Mucosa of descending colon (tissue), 3 donors: Measurements from ENCODE around the gene TULP4. TPM values are rescaled to one million over a fixed set of nuclear protein-coding genes. Genes with fewer than 3 reads are reported as not detected.

Experiments
- ATAC-seq: fragments of 200-7000 bp; cut with Tn5 transposase; one replicate; pipeline ENCODE4 v1.9.1; 2020; ENCODE audit warnings: mild to moderate bottlenecking, moderate library complexity
- DNase-seq, 3 donors: peaks; one replicate each; pipeline ENCODE4 v3.0.0-alpha.2; 2020
- H3K36me3 ChIP-seq: fragments of 200-600 bp; one replicate; pipeline ENCODE4 v1.8.0; 2021; ENCODE audit warnings: low read depth, mild to moderate bottlenecking
- H3K4me1 ChIP-seq: fragments of 200-600 bp; one replicate; pipeline ENCODE4 v1.8.0; 2021; ENCODE audit warnings: low read depth, mild to moderate bottlenecking
- H3K4me3 ChIP-seq: fragments of 200-600 bp; one replicate; pipeline ENCODE4 v1.8.0; 2021; ENCODE audit warnings: mild to moderate bottlenecking
- H3K9me3 ChIP-seq: fragments of 200-600 bp; one replicate; pipeline ENCODE4 v1.8.0; 2021; ENCODE audit warnings: mild to moderate bottlenecking
- intact Hi-C, 2 donors: fragments of 100-400 bp; cut with DNase I in 1 of 2; cut with micrococcal nuclease in 1 of 2; formaldehyde crosslinking; loops; one replicate each; pipeline versions ENCODE4 v1.11.0 to v1.11.1; 2022; cut with DNase I, micrococcal nuclease
- total RNA-seq, 3 donors: library from RNA; stranded (reverse); fragmentation: NEBNext Ultra II Directional in 2 of 3; extraction: Animal tissue kit (Norgen Biotek cat#: 25700) in 2 of 3; gene quantifications; one replicate each; pipeline versions ENCODE4 v1.2.1 to v1.2.4, GENCODE V29; 2021 to 2023
- TF ChIP-seq, protein P1 (sequence below): fragments of 200-600 bp; IDR thresholded peaks from one replicate; pipeline ENCODE4 v1.8.0; 2022; ENCODE audit warnings: antibody characterized with exemption, mild to moderate bottlenecking
- donor health status: DM: no; HTN: no; CAD: no; lungs with moderate emphysema.
- donor health status: DM: no; HTN: no; CAD: no.
- donor health status: DM: no; HTN: yes; CAD: no.

TULP4 gene
- total RNA-seq, 3 donors from 2014 or later, result 70.4 to 122 (median 83.6) TPM

DNA sequence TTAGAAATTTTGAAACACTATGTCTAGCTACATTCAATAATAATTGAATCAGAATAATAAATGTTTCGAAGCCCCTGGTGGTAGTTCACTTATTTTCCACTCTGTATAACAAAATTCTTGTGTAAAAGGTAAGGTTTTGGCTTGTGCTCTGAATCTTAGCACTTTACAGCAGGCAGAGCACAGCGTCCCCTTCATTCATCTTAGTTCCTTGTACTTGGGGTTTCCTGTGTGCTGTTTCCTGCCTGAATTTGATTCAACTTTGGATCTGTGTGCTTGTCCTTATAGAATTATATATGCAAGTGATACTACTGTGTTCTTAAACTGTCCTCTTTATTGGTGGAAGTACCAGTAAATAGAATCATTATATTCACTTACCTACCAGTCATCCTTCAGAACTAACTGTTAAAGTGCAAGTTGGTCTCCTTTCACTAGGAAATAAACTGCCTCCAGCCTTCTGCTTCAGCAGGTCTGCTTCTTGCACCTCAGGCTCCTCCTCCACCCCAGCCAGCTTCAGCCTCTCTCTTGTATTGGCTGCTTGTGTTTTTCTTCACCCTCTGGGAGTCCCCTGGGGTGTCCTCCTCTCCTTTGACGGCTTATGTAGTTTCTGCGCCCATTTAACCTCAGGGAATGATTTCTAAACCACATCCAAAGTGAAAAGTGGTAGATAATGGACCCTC lies 28.8 kb upstream of the TULP4 start:
- no peak overlapping the region for H3K4me3 ChIP-seq
- TF ChIP-seq, protein P1, sequence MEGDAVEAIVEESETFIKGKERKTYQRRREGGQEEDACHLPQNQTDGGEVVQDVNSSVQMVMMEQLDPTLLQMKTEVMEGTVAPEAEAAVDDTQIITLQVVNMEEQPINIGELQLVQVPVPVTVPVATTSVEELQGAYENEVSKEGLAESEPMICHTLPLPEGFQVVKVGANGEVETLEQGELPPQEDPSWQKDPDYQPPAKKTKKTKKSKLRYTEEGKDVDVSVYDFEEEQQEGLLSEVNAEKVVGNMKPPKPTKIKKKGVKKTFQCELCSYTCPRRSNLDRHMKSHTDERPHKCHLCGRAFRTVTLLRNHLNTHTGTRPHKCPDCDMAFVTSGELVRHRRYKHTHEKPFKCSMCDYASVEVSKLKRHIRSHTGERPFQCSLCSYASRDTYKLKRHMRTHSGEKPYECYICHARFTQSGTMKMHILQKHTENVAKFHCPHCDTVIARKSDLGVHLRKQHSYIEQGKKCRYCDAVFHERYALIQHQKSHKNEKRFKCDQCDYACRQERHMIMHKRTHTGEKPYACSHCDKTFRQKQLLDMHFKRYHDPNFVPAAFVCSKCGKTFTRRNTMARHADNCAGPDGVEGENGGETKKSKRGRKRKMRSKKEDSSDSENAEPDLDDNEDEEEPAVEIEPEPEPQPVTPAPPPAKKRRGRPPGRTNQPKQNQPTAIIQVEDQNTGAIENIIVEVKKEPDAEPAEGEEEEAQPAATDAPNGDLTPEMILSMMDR, result no peak
- no peaks in the 10 kb centered on the region for H3K9me3 ChIP-seq
- H3K4me1 ChIP-seq, result peaks cover 18% of the 10 kb centered on the region
- ATAC-seq (no peak), DNase-seq (no peak)
- intact Hi-C loops, result no loop called here
- no peaks in the 10 kb centered on the region for H3K36me3 ChIP-seq

DNA sequence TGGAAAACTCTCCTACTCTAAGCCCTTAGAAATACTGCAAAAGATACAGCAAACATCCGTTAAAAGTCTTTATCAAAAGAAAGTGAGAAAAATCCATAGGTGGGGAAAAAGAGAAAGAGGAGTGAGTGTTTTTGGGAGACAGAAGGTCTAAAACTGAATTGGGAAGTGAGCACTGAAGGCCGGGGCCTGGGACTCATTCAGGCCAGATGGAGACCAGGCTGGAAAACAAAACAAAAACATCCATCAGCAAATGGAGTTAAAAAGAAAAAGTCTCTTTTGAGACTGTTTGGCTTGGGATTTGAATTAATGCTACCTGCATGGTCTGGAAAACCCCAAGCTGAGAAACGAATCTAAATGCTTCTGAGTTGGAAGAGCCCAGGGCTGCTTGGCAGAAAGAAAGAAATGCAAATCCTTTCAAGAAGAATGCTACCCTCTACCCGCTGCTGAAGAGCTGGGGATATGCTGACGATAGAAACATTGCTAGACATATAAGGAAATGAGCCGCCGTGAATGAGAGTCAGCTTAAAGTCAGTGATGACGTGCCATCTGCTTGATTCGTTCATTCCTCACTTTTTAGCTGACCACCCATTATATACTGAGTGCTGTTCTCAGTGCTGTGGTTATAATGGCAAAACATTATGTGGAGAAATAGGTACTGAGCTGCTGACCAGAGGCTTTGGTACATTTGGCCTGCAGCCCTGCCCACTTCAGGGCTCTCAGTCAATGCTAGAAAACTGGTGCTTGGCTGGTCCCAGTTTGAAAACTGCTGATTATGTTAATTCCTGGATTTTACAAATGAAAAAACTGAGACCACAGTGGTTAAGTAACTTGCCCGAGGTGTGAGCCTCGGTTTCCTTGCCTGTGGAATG lies 28.0 kb upstream of the TULP4 start:
- H3K9me3 ChIP-seq, result no peaks in the 10 kb centered on the region
- peak; percentile 45 for ATAC-seq

DNA sequence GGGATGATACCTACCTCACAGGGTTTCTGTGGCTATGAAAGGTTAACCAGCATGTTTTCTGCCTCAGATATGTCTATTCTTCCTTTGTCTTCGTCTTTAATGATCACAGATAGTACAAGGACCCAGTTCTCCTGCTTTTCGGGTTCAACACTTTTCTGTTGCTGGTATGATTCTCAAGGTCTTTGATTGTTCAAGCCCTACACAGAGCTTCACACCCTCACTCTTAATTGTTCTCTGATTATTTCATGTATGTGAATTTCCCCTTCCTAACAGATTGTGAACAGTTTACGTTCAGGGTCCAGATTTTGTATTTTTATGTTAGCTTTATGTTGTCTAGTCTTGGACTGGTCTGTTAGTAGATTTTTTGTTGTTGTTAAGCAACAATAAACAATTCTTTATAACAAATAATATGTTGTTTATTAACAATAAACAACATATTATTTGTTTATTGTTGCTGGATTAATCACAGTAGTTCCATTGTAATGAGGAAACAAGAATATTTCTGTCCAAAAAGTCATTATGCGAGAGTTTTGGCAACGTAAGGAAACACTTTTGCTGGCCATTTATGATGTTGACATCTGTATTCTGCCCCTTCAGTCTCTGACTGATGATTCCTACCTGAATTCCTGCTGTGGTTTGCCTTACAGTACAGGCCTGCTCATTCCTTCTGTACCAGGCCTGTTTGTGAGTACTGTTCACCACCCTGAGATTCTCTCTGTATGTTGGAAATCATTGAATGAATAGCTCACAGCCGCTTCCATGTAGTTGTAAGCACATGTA lies 27.2 kb upstream of the TULP4 start:
- peaks cover 18% of the 10 kb centered on the region for H3K4me1 ChIP-seq
- ATAC-seq (no peak), DNase-seq (no peak)
- H3K4me3 ChIP-seq, result no peak overlapping the region
- intact Hi-C loops, result no loop called here
- H3K36me3 ChIP-seq, result no peaks in the 10 kb centered on the region
- TF ChIP-seq, protein P1, result no peak
- no peaks in the 10 kb centered on the region for H3K9me3 ChIP-seq

More for the DNA sequence above, 28.0 kb upstream of the TULP4 start:
- intact Hi-C loops, result no loop called here
- peak in 1 of 3 donors; percentile 39 for DNase-seq
- H3K4me3 ChIP-seq, result no peak overlapping the region
- peaks cover 18% of the 10 kb centered on the region for H3K4me1 ChIP-seq
- H3K36me3 ChIP-seq, result no peaks in the 10 kb centered on the region
- TF ChIP-seq, protein P1, result no peak

DNA sequence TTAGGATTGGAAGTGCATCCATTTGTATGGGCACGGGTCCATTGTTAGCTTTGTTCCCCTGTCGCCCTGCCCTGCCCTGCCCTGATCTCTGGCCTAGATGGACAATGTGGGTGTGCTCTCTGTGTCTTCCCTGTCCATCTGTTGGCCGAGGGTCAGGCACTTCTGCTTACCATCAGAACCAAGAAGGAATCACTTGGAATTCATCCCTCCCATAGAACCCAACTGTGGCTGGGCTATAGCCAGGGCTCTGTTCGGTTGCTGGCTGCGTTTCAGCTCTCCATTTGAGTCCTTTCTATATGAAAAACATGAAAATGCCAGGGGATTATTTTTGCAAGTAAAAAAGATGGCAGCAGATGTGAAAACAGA lies 26.6 kb upstream of the TULP4 start:
- TF ChIP-seq, protein P1, result no peak
- no peaks in the 10 kb centered on the region for H3K9me3 ChIP-seq
- intact Hi-C loops, result no loop called here
- peaks cover 18% of the 10 kb centered on the region for H3K4me1 ChIP-seq
- no peak for ATAC-seq
- no peak overlapping the region for H3K4me3 ChIP-seq
- no peaks in the 10 kb centered on the region for H3K36me3 ChIP-seq
- peak in 1 of 3 donors; percentile 33 for DNase-seq

DNA sequence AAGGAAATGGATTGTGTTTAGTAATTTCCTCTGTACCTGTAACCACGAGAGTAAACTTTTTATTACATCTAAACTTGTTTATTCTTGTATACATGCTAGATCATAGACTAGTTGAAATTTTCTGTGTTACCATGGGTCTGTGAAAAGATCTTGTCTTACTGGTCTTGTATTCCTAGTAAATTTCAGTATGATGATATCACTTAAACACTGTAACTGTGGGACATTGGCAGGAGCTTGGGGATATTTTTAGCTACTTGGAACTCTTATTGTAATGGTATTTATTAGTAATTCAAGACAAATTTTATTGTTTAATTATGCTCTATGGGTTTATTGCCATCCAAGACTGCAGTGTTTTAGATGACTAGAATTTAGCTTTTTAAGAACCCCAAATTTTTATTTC lies 25.9 kb upstream of the TULP4 start:
- Histone ChIP-seq H3K36me3 (no peaks in the 10 kb centered on the region), H3K4me3 (no peak overlapping the region), H3K9me3 (no peaks in the 10 kb centered on the region), H3K4me1 (peaks cover 18% of the 10 kb centered on the region)
- TF ChIP-seq, protein P1, result no peak
- DNase-seq, result no peak
- intact Hi-C loops, result no loop called here
- no peak for ATAC-seq
